GM21723 (cell line): ENCODE results near the gene COL4A2.

Source experiments
- ATAC-seq: cut with Tn5 transposase; IDR thresholded peaks from one replicate; pipeline ENCODE4 v1.9.1; 2021; ENCODE audit warnings: mild to moderate bottlenecking, moderate library complexity; ENCODE audit not compliant: unreplicated experiment

The COL4A2 gene

DNA sequence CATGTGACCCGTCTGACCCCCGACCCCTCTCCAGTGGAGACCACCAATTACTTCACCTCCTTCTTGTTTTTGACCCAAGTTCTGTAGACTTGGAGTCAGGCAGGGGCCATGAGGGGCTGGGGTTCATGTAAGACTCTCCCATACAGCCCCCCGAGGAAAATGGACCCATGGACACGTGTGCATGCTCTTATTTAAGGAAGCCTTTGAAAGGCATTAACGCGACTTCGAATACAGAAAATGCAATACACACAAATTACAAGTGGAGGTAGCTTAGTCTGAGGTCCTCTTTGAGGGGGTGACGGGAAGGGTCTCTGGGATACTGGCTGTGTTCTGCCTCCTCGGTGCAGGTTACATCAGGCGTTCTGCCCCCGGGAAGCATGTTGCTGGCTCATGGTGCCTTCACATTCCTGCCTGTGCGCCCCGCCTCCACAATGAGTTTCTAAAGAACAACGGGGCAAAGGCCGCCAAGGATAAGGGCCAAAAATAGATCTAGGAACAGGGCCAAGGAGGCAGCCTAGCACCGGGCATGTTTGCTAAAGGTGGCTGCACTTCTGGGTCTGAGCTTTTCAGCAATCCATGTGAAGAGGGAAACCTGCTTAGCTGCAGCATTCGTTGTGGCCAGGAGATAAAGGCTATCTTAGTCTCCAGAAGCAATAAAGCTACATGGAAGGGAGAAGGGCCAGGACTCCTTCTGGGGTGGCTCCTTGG, 199.9 kb downstream of the COL4A2 start:
- ATAC-seq: no peak

DNA sequence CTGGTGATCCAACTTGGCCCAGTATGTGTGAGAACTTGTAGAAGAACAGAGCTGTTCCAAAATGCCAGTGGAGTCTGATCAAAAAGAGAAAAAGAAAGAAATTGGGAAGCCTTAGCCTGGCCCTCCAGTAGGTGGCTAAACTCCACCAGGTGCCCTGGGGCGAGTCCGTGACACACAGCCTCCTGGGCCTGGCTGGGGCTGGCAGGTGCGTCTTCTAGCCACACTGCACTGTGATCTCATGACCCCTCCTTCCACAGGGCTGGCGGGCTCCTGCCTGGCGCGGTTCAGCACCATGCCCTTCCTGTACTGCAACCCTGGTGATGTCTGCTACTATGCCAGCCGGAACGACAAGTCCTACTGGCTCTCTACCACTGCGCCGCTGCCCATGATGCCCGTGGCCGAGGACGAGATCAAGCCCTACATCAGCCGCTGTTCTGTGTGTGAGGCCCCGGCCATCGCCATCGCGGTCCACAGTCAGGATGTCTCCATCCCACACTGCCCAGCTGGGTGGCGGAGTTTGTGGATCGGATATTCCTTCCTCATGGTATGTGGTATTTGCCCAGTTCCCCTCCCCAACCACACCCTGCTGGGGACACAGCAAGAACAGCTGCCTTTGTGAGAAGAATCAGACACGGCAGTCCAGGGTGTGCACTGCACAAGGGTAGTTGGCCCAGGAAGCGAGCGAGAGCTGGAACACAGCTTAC, 200.7 kb downstream of the COL4A2 start:
- no peak for ATAC-seq

DNA sequence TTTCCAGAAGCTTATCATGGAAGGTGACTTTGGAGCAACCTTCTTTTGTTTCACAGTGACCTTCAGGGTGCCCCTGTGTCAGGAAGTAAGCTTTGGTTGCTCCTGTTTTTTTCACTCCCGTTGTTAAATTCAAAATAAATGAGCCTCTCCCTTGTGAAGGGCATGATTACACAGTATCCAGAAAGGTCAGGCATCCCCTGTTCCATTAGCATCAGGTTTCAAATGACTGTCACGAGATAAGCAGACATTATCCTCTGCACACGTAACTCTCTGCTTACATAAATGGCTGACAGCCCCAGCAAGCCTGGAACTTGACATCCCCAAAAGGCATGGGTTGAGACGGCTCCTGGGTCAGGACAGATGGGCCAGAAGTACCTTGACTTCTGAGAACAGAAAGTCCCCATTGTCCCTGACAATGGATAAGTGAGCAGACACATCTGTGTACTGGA, 202.4 kb downstream of the COL4A2 start:
- ATAC-seq: no peak

DNA sequence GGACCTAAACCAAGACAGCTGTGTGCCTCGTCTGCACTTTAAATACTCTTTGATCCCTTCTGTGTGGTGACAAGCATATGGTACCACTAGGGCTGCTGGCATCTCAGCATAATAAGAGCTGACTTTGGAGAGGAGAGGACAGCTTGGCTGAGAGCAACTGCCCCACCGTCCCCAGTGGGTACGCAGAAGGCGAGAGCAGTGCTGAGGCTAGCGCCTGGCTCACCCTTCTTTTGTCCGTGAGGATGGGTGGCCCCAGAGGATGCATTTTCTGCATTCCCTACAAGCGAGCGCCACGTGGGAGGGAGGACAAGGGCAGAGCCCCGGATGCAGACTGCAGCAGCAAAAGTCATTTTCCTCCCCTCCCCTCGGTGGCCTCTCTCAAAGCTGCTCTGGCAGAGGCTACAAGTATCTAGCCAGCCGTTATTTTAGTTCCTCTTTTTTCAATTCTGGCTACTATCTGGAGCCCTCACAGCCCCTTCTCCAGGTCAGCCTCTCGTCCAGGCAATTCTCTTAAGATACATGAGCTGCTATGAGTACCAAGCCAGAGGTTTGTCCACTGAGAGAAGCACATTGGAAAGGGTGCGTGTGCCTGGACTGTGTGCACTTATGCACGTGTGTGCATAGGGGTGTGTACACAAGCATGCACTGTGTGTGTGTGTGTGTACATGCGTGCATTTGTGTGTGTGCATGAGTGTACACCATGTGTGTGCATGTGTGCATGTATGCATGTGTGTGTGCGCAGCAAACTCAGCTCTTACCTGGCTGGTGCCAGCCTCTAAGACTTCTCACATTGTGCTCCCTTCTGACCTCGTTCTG, 203.1 kb downstream of the COL4A2 start:
- ATAC-seq: peak; percentile 69

DNA sequence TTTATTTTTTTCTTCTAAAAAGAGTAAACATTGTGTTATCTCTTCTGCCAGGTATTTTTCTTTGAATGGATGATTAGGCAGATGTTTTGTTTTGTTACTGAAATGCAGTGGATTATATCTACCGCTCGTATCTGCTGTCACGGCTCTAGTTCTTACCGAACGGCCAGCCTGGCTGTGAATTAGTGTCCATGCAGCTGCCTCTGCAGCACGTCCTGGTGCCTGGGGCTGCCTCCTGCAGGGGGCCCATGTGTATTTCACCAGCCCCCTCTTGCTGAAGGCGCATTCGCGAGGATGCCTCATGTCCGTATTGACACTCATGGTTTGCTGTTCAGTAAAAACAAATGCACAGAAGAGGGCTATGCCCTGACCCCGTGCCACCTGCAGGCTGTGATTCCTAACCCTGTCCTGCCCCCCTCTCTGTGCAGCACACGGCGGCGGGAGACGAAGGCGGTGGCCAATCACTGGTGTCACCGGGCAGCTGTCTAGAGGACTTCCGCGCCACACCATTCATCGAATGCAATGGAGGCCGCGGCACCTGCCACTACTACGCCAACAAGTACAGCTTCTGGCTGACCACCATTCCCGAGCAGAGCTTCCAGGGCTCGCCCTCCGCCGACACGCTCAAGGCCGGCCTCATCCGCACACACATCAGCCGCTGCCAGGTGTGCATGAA, 204.6 kb downstream of the COL4A2 start:
- ATAC-seq: no peak

DNA sequence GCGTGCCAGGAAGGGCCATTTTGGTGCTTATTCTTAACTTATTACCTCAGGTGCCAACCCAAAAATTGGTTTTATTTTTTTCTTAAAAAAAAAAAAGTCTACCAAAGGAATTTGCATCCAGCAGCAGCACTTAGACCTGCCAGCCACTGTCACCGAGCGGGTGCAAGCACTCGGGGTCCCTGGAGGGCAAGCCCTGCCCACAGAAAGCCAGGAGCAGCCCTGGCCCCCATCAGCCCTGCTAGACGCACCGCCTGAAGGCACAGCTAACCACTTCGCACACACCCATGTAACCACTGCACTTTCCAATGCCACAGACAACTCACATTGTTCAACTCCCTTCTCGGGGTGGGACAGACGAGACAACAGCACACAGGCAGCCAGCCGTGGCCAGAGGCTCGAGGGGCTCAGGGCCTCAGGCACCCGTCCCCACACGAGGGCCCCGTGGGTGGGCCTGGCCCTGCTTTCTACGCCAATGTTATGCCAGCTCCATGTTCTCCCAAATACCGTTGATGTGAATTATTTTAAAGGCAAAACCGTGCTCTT, 205.2 kb downstream of the COL4A2 start:
- no peak for ATAC-seq

DNA sequence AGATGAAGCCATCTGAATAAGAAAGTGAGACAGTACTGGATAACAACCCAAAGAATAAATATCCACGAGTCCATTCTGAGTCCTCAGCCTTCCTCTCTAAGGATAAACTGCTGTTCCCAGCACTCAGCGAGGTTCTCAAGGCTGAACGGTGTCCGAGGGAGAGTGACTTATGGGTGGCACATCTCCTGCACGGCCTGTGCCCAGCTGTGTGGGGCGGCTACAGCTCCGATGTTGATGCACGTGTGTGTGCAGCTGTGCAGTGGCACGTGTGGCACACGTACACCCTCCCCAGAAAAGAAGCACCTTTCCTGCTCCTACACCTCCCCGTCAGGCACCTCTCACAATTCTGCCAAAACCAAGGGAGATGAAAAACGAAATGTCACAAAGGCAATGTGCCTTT, 209.4 kb downstream of the COL4A2 start:
- no peak for ATAC-seq

DNA sequence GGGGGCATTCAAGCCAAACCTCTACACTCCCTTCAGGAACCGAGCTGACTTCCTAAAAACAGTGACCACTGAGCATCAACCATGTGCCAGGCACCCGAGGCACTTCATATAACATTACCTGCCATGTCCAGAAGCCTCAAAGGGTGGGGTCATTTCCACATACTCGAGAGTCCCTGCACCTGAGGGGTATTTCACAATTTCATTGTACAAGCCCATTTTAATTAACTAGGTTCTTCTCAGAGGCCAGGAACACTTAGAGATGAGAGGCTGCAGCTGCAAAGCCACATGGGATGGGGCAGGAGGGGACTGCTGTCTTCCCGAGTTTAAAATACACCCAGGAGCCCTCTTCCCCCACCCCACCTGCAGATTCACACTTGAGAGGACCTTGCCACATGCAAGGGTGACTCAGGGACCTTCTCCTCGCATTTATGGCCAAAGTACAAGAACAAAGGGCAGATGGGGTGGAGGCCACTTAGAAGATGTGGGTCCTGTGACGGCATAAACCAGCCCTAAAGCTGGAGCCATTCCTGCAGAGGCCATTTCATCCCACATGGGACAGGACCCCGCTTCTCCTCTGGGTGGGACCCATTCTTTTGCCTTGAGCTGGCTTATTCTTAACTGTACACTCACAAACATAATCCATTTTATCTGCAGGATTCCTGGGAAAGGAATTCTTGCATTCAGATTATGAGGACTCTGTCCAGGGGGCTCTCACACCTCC, 210.6 kb downstream of the COL4A2 start:
- ATAC-seq: no peak

DNA sequence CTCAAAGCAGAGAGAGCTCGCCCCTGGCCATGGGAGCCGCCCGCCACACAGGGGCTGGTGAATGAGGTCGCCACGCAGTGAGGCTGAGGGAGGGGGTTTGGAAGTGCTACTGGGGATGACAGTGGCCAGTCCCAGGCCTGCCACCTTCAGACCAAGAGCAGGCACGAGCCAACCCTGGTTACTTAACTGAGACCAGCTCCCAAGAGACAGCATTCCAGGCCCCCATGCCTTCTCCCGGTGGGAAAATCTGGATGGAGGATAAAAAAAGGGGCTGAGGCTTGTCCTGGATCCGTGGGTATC, 211.1 kb downstream of the COL4A2 start:
- no peak for ATAC-seq

DNA sequence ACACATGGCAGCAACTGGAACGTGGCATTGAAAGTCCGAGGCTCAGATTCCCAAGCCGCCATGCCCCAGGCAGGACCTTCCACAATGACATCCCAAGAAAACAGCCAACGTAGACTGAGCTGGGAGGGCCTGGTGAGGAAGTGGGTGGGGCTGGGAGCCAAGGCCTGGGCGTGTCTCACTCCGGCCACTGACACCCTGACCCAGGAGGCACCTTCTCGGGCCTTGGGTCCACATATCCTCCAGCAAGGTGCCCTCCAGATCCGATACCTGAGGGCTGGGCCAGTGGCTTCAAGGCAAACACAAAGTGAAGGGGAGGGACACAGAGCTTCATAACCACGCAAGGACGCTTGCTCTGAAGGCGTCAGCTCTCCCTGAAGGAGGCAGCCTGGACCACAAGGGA, 211.5 kb downstream of the COL4A2 start:
- no peak for ATAC-seq

DNA sequence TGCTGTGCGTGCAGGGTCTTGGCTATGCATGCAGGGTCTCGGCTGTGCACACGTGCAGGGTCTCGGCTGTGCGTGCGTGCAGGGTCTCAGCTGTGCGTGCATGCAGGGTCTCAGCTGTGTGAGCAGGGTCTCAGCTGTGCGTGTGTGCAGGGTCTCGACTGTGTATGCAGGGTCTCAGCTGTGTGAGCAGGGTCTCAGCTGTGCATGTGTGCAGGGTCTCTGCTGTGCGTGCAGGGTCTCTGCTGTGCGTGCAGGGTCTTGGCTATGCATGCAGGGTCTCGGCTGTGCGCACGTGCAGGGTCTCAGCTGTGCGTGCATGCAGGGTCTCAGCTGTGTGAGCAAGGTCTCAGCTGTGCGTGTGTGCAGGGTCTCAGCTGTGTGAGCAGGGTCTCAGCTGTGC, 212.0 kb downstream of the COL4A2 start:
- no peak for ATAC-seq

DNA sequence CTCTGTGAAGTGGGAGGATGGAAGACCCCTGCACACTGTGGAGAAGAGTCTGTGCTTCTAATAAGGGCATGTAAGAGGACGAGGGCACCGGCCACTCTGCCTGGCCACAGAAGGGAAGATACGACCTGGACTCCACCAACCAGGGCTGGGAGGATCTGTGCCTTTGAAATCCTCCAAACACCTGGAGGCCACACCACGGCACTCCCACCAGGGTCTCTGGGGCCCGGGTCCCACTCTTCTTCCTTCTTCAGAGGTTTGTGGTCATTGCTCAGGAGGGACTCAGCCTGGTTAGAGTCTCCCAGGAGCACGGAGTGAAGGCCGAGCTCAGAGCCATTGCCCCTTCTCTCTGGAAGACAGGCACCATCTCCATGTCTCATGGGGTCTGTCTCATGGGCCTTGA, 212.4 kb downstream of the COL4A2 start:
- no peak for ATAC-seq

DNA sequence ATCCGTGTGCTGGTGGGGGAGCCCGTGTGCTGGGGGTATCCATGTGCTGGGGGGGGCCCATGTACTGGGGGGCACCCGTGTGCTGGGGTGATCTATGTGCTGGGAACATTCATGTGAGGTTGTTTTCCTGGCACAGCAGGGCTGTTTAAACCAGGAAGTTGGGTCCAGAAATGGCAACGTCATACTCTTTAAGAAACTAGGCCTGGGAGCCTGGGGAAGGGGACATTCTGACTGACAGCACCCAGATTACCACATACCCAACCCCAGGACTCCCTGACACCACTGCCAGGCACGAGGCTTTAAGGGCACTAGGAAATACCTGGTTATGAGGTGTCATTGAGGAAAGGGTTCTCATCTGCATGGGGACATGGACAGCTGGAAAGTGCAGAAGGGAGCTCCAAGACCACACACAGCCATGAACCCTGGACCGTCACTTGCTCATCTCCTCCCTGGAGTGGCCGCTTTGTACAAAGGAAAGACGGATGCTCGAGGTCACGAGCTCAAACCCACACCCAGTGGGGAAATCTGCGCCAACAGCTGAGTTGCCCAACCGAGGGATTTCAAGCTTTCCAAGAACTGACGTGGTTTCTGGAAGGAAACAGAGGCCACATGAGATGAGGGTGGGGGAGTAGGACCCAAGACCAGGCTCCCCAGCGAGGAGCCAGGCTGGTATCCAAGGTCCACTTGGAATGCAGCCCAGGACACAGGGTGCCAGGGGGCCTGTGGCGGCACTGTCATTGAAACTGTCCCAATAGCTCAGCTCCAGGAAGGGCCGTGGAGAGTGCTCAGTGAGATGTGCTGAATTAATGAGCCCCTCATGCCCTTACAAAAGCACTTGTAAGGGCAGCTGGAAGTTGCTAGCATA, 213.6 kb downstream of the COL4A2 start:
- ATAC-seq: no peak

DNA sequence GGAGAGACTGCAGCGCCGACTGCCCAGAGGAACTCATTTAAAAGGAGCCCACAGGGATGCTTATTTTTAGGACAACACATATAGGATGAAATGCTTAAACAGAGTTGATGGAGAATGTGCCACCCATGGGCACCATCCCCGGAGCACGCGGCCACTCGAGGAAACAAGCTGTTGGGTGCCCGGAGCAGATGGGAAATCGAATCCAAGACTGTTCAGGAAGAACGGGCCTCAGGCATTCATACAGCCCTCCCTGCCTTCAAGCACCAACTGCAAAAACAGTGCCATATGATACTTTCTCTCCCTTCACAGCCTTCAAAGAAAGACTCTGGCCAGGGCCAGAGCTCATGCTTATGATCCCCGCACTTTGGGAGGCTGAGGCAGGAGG, 214.2 kb downstream of the COL4A2 start:
- no peak for ATAC-seq

DNA sequence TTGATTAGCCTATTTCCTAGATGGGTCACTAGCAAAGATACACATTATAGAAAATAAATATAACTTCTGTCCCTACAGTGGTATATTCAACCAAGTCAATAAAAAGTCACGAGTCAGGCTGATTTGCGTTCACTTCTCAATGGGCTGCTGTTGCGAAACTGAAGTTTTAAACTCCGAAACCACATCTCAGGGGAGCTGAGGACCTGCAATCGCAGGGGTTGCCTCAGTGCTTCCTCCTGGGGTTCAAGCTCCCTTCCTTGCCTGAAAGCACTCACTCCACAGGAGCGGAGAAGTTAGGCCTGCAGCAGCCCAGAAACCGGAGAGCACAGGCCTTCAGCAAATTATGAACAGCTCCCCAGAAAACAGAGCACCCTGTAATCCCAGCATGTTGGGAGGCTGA, 214.9 kb downstream of the COL4A2 start:
- ATAC-seq: no peak

DNA sequence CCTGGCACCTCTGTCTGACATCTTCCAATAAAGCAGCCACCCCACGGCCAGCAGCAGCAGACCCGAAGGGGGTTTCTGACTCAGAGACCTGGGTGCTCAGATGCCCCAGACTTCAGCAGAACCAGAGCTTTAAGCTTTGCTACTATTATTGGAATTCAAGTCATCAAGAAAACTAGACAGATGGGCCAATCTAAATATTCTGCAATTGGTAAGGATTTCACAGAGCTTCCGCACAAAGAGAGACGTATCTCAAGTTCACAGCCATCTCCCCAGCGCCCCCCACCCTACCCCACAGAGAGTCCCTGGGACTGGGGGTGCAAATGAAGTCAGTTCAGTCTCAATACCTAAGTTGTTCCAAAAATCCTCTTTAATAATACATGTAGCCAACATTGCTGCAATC, 215.6 kb downstream of the COL4A2 start:
- no peak for ATAC-seq

DNA sequence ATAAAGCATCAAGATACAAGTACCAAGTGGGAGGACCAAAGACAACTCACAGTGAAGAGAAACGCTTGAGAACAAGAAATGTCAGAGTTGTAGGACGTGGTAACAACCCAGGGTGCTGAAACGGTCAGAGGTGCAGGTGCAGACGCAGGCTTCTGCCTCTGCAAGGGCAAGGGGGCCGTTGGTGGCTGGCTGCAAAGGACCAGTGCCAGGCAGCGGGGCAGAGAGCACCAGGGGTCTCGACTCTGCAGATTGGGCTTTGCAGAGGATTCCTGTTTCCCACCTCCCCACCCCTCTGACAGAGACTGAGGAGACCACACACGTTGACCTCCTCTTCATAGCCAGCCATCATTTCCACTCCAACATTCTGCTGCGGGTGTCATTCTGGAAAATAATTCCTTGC, 216.1 kb downstream of the COL4A2 start:
- ATAC-seq: no peak

DNA sequence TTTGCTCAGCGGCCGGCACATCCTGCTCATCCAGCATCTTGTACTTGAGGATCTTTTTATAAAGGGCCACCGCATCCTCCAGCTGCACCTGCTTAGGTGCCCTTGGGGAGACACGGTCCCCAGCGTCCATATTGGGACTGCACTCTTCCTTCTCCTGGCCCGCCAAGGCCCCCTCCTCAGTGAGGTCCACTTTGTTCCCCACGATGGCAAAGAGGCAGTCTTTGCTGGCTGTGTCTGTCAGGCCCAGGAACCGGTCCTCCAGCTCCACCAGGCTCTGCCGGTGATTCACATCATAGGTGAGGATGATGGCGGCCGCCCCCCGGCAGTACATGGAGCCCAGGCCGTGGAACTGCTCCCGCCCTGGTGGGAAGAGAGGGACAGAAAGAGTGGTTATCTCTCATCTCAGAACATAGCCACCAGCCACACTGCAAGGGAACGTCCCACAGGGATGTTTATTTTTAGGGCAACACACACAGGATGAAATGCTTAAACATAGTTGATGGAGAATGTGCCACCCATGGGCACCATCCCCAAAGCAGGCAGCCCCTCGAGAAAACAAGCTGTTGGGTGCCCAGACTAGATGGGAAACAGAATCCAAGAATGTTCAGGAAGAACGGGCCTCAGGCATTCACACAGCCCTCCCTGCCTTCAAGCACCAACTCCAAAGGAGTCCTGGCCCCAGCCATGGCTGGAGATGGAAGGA, 216.9 kb downstream of the COL4A2 start:
- no peak for ATAC-seq
